AG10803 (cell line): ENCODE data around the gene TMEM260.
"Not testable (repeated sequence)": the region's sequence is repeated elsewhere in the genome, so short reads cannot be mapped to it uniquely, and the experiment has no call there.

Experiments used
- DNase-seq: peaks from one replicate; pipeline ENCODE4 v3.0.0; 2010; ENCODE audit warnings: low read depth
- H3K4me3 ChIP-seq: 2 replicates; pipeline ENCODE4 v1.5.1; 2011; ENCODE audit warnings: mild to moderate bottlenecking, low read length, control low read depth
- CTCF ChIP-seq: conservative IDR thresholded peaks from 2 replicates; pipeline ENCODE4 v1.5.1; 2011; ENCODE audit warnings: mild to moderate bottlenecking, low read length, control low read depth, inconsistent platforms

The TMEM260 gene

GRCh38 chr14:56594428-56594827, 14.8 kb downstream of the TMEM260 start:
- no peak overlapping the region for H3K4me3 ChIP-seq
- no peak for TF ChIP-seq CTCF
- no peak for DNase-seq

- no peak overlapping the region for H3K4me3 ChIP-seq
- no peak for TF ChIP-seq CTCF
- DNase-seq, result no peak
Measured at GRCh38 chr14:56598519-56598918, 18.9 kb downstream of the TMEM260 start.

GRCh38 chr14:56603648-56604047, 24.1 kb downstream of the TMEM260 start:
- no peak for DNase-seq
- TF ChIP-seq CTCF, result no peak
- H3K4me3 ChIP-seq, result no peak overlapping the region

GRCh38 chr14:56608689-56609088, 29.1 kb downstream of the TMEM260 start:
- no peak overlapping the region for H3K4me3 ChIP-seq
- DNase-seq, result peak; percentile 1
- TF ChIP-seq CTCF, result no peak

- DNase-seq, H3K4me3 ChIP-seq: not testable (repeated sequence)
Measured at GRCh38 chr14:56611663-56612062, 32.1 kb downstream of the TMEM260 start.

- DNase-seq, result no peak
- no peak for TF ChIP-seq CTCF
- no peak overlapping the region for H3K4me3 ChIP-seq
Measured at GRCh38 chr14:56617084-56617483, 37.5 kb downstream of the TMEM260 start.

- TF ChIP-seq CTCF, result no peak
- peak; percentile 68 for DNase-seq
- no peak overlapping the region for H3K4me3 ChIP-seq
Measured at GRCh38 chr14:56630707-56631106, 51.1 kb downstream of the TMEM260 start.

- DNase-seq, result no peak
- no peak for TF ChIP-seq CTCF
- no peak overlapping the region for H3K4me3 ChIP-seq
Measured at GRCh38 chr14:56632195-56632594, 52.6 kb downstream of the TMEM260 start.
